GM21515 (cell line): ENCODE data around the gene PROSER2.

Experiments used
- ATAC-seq: cut with Tn5 transposase; IDR thresholded peaks from one replicate; pipeline ENCODE4 v1.9.1; 2021; ENCODE audit not compliant: unreplicated experiment

Gene PROSER2

DNA sequence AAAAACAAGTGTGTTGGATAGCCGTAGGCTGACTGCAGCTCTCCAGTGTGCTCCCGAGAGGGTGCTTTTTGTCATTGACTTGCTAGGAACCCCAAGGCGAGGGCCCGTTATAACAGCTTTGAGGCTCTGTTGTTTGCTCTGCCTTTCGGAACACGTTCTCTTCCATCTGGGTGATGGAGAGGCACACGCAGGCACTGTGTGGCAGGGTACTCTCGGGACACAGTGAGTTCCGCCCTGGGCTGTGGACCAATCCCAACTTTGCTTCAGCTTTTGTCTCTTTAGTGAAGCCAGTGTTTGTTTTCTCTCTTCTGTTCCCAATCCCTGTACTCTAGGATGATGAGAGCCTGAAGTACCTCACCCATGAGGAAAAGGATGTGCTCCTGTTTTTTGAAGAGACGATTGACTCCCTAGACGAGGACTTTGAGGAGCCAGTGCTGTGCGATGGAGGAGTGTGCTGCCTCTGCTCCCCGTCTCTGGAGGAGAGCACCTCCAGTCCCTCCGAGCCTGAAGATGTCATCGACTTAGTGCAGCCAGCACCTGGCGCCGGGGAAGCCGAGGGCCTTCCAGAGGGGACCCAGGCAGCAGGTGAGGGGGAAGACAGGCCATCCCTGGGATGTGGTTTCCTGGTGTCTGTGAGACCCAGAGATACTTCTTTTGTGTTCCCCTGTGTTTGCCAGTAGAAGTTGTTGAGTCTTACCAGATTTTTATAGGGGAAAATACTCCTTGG lies 43.2 kb downstream of the PROSER2 start:
- no peak for ATAC-seq

DNA sequence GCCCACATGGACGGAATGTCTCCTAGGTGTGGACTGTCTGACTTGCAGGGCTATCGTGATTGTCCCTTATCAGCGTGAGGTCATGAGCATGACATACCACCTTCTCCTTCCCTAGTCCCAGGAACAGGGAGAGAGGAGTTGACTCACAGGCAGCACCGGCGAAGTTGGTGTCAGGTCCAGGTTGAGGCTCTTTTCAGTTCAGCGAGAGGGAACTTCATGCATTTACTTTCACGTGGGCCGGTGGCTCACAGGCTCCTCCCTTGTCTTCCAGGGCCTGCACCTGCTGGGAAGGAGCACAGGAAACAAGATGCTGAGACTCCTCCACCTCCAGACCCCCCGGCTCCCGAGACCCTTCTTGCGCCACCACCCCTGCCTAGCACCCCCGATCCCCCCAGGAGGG lies 46.1 kb downstream of the PROSER2 start:
- no peak for ATAC-seq

DNA sequence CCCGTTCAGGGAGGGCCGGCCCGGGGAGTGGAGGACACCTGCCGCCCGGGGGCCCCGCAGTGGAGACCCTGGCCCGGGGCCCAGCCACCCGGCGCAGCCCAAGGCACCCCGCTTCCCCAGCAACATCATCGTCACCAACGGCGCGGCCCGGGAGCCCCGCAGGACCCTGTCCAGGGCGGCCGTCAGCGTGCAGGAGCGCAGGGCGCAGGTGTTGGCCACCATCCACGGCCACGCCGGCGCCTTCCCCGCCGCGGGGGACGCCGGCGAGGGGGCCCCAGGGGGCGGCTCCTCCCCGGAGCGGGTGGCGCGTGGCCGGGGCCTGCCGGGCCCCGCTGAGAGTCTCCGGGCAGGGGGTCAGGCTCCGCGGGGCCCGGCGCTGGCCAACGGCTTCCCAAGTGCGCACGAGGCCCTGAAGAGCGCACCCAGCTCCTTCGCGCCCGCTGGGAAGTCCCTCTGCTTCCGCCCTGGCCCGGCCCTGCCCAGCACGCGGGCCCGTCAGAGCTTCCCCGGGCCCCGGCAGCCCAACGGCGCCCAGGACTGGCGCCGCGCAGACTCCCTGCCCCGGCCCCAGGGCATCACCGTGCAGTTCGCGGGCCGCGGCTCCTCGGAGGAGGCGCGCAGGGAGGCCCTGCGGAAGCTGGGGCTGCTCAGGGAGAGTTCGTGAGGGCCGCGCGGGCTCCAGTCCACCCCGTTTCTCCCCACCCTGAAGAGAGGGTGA lies 46.7 kb downstream of the PROSER2 start:
- no peak for ATAC-seq

DNA sequence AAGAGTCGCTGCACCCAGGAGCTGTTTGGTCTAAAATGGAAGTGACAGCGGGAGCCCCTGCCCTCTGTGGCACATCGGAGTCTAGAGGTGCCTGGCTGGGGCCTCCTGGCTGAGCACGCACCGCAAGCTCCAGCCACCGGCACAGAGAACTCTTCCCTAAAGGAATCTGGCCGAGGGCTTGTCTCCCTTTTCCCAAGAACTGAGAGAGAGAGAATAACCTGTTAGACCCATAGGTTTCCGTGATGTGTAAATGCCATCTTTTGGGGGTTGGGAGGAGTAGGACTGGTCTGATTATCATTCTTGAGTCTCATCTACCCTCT lies 47.3 kb downstream of the PROSER2 start:
- ATAC-seq: no peak

DNA sequence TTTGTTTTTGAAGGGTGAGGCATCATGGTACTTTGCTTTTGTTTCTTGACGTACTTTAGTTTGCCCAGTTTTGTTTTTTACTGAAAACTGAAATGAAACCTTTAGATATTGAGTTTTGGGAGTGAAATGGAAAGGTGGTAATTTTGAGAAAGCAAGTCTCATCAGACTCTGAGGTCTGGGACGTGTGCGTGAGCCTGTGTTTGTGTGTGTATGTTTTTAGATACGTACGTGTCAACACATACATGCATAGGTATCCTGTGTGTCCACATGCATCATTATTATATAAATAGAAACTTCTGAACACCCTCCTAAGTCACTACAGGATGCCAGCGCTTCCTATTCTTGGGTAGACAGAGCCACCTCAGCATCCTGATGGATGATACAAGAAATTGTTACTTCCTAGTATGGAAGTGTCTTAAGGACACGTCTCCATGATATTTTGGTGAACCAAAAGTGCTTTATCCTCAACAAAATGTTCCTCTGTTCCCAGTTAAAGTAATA lies 47.8 kb downstream of the PROSER2 start:
- ATAC-seq: no peak

DNA sequence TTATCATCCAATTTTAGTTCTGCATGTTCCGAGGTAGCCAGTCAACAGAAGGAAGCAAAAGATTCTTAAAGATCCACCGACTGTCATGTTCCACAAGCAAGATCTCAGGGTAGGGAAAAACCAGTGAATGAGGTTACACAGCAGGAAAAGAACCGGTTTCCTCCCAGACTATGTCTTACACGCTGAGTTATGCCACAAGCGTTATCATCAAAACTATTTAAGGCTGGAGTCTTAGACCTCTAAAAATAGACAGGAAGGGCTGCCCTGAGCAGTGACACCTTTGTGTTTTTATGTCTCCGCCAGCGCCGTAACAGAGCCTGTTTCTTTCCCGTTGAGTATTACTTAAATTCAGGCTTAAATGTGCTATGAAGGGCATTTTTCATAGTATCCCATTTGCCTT lies 48.3 kb downstream of the PROSER2 start:
- ATAC-seq: no peak

DNA sequence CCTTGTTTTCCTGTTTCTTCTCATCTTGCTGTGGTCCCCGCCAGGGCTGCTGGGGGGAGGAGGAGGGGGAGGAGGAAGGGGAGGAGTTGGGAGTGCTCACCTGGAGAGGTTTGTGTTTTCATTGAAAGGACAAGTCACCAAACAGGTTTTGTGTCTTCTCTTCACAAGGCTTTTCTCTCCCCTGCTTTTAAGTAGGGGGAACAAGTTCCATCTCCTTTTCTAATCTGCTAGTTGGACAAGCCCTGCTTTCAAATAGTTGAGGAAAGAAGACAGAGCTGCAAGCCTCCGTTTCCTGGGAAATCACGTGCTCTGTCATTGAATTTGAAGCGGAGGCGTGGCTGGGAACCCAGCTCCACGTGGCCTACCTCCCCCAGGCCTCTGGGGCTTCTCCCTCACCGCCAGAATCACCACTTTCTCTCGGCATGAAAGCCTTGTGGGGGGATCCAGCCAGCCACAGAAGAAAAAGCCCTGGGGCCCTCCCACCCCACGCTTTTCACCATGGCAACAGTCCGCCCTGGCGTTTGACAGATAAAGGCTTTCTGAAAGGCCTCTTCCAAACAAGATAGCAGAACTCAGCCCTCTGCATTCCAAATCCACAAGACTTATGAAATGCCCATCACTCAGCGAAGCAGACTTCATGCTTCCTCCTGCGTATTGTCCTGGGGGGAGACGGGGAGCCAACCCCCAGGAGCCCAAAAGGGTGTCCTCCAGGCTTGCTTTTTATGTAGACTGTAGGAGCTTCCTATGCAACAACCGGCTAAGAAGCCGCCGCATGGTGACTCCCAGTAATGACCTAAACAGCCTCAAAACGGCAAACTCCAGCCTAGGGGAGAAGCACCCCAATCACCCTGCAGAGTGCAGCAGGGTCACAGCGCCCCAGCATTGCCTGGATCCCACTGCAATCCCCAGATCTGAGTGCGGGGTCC lies 51.7 kb downstream of the PROSER2 start:
- no peak for ATAC-seq

DNA sequence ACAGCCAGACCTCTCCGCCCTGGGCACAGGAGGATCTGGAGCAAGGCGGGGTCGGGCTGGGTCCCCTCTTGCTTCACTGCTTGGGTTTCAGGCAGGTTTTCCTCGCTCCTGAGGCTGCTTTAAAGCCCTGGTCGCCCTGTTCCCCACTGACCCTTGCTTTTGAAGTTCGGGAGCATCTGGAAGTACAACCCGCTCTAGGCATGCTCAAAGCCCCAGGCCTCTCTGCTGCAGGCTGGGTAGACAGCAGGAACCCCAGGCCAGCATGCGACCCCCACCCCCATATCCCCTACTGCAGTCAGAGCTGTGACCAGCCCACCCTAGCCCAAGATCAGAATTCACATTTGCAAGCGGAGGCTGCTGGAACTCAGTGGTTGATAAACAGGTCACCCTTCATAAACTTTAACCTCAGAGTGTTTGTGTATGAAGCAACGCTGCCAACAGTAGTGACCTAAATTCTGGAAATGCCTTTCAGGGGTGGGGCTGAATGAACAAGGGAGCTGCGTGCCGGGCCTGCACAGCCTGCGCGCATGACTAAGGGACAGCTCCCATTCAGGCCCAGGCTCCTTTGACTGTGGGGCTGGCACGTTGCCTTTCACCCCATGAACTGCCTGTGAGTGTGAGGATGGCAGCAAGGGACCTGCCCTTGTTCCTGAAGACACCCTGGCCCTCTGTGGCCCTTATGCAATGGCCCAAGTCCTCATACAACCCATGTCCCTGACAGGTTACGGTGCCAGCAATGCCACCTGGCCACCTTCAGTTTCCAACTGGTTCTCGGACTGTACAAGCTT lies 52.5 kb downstream of the PROSER2 start:
- no peak for ATAC-seq

DNA sequence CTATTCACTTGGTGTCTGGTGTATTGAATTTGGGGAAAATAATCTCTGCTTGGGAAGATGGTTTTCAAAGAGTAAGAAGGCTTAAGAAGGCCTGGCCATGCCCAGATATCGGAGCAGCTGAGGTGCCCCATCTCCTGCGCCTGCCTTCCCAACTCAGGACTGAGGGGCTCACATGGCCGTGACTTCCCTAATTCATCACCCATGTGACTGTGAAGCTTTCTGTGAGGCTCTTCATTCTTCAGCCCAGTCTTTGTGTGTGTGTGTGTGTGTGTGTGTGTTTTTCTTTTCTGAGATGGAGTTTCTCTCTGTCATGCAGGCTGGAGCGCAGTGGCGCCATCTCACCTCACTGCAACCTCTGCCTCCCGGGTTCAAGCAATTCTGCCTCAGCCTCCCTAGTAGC lies 53.2 kb downstream of the PROSER2 start:
- no peak for ATAC-seq

DNA sequence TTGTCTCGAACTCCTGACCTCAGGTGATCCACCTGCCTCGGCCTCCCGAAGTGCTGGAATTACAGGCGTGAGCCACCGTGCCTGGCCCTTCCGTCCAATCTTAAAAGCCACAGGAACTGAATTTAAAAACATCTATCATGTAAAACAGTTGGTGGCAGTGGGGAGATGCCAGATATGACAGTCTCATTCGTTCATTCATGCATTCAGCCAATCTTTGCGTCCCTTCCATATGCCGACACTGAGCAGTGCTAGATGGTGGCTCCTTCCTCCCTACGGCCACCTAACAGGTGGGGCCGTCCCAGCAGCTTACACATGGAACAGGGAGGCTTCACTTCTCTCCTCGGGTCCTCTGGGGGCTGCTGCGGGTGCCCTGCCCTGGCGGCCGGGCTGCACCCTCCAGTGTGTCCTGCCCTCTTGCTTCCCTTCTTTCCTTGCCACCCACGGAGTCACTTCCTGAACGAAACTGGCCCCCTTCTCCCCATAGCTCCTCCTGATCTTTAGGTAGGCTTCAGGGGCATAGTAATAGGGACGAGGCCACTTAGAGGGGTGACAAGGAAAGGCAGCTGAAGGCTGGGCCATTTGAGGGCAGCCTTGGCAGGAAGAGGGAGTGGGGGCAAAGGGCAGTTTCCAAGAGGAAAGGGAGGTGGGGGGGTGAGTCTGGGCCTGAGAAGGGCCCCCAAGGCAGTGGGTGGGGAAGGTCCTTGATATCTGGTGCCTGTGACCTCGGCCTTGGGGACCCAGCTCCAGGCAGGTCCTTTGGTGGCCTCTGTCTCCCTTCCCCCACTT lies 53.8 kb downstream of the PROSER2 start:
- ATAC-seq: no peak

DNA sequence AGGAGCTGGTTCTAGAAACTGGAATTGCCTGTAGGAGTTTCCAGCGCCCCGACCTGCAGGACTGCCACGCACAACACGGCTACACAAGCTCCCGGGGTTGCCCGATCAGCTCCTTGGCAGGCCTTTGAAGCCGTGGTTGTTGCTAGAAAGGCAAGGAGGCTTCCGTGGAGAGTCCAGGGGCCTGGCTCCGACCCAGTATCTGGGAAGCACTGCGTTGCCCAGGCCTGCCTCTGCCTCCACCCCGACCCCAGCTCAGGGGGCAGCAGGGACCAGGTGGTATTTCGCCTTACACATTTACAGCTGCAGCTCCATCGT lies 54.4 kb downstream of the PROSER2 start:
- no peak for ATAC-seq

DNA sequence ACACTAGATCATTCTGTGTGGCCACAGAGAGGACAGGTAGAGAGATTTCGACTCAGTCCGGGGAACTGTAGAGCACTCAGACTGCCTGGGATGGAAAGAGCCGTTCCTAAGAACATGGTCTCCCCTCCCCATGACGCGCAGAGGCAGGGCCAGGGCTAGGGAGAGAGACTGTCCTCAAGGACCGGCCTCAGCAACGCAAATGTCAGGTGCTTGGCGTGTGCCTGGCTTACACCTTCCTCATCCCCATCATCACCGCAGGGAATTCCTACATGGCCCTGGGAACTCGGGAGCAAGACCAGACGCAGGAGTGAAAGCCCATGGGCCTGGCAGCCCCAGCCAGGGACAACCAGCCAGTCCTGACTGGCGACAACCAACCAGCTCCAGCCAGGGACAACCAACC lies 55.6 kb downstream of the PROSER2 start:
- no peak for ATAC-seq

DNA sequence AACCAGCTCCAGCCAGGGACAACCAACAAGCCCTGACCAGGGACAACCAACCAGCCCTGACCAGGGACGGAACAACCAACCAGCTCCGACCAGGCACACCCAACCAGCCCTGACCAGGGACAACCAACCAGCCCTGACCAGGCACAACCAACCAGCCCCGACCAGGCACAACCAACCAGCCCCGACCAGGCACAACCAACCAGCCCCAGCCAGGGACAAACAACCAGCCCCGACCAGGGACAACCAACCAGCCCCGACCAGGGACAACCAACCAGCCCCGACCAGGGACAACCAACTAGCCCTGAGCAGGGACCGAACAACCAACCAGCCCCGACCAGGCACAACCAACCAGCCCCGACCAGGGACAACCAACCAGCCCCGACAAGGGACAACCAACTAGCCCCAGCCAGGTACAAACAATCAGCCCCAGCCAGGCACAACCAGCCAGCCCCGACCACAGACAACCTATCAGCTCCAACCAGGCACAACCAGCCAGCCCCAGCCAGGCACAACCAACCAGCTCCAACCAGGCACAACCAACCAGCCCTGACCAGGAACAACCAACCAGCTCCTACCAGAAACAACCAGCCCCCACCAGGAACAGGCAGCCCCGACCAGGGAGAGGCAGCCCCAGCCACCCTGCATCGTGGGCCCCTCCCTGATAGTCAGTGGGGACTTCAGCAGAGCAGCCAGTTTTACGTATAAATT lies 56.4 kb downstream of the PROSER2 start:
- no peak for ATAC-seq

DNA sequence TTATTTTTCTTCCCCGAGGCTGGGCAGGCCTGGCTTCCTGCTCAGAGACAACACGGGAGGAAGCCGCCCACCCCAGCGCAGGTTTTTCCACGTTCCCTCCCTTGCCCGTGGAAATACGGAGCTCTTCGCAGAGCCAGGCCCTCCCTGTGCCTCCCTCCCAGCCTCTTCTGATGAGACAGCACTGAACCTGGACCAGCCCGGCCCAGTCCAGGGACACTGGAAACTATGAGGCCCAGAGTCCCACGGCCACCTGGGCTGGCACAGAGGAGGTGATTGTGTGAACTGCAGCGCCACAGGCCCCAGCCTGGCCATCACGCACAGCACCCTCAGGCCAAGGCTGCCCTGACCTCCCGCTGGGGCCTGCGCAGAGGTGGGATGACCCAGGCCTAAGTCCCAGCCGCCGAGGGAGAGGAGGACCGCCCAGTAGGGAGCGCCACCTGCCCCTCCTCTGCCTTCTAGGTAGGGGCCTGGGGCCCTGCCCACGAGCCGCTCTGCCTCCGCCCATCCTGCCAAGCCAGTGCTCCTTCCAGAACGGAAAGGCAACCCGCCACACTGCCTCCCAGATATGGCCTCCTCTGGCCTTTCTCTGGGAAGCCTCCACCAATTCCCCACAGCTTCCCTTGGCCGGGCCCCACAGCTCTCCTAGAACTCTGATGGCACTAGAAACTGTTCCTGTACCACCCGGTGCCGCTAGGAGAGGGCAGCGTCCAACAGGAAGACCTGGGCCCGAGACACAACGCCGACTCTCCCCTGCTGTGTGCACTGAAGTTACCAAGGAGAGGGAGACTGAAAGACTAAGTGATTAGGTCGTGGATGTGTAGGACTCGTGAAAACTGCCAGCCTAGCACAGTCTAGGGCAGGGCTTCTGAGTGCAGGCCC lies 57.2 kb downstream of the PROSER2 start:
- ATAC-seq: no peak

DNA sequence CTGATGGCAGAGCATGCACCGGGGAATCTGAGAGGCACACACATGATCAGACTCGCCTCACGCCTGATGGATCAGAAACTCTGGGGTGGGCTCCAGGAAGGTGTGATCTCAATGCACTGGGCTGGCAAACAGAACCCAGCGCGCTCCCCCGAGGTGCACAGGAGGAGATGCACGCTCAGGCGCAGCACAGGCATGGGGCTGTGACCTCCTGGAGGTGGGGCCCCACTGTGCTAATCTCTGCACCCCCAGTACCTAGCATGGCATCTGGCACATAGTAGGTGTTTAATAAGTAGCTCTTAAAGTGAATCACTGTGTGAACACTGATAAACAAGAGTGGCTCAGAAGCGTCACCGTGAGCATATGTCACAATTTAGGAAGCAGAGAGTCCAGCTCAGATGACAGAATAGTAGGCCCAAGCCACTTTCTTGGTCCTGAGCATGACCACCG lies 57.9 kb downstream of the PROSER2 start:
- ATAC-seq: no peak

DNA sequence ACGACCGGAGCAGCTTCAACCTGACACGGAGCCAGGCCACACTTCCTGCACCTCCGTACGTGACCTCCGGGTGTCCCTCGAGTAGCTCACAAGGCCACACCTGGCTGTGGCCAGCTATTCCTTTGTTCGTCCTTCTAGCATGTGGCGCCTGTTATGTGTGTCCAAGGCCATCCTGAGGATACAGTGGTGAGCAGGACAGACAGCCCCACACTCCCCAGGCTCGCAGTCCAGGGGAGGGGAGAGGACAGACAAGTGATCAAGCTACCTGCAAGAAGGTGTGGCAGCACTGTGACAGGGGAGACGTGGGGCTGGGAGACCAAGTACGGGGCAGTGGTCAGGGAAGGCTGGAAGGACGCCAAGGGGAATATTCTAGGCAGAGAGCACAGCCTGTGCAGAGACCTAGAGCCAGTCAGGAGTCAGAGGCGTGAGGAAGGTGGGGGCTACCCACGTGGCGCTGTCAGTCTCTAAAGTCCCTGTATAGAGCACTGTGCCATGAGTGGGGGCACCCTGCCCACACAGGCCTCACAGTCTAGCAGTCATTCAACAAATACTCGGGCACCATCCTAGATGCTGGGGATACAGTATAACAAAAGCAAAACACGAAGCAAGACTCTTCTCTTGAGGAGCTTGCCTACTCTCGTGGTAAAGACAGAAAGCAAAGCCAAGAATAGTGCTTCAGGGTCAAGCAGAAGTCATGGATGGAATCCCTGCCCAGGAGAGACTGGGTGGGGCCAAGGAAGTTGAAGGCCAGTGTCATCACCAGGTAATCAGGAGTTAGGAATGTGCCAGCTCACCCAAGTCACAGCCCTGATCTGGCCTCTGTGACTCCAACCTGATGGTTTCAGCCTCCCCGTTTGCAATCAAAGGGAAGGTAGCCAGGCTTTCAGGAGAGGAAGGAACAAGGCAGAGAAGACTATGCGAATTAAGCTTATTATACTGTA lies 58.6 kb downstream of the PROSER2 start:
- no peak for ATAC-seq

DNA sequence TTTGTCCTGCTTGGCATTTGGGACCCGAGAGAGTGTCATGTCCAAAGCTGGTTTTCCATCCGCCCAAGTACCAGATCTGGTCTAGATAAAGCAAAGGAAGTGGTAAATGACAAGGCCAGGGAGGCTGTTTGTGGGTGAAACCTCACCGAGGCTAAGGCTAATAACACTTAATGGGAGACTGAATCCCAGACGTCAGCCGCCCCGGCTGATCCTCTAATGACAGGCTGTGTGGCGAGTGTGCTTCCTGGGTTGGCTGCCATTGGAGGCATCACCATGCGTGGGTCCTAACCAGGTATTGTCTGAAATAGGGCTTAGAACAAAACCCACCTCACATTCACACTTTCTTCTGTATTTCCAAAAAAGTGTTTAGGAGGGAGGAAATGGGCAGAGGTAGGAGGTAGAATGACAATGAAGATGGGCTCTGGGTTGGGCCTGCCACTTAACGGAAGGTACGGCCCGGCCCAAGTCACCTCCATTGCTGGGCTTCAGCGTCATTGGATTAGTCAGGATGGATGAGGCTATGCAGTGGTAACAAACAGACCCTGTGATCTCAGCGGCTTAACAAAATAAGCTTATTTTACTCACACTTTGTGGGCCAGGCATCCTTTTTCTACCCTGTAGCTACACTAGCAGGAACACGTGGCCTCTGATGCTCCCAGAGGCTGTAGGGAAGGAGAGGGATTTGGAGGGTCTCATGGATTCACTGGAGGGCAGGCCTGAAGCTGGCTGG lies 59.7 kb downstream of the PROSER2 start:
- ATAC-seq: no peak
